ENCODE measurements around the gene EPN2.

DNA sequence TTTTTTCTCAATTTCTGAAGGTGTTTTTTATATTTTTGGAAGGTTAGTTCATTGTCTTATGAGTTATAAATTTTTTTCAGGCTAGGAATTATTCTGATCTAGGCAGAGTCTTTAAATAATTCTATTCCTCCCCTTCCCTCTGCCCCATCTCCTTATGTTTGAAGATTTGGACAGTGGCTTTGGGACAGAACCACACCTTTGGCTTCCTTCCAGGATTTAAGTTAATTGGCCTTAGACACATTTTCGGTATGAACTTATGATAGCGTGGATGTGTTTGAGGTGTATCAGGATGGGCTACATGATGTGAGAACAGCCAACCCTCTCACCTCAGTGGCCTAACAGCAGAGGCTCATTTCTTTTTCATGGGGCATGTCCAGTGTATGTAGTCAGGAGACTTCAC is 24.3 kb downstream of the EPN2 start:
- TF ChIP-seq, protein P1, sequence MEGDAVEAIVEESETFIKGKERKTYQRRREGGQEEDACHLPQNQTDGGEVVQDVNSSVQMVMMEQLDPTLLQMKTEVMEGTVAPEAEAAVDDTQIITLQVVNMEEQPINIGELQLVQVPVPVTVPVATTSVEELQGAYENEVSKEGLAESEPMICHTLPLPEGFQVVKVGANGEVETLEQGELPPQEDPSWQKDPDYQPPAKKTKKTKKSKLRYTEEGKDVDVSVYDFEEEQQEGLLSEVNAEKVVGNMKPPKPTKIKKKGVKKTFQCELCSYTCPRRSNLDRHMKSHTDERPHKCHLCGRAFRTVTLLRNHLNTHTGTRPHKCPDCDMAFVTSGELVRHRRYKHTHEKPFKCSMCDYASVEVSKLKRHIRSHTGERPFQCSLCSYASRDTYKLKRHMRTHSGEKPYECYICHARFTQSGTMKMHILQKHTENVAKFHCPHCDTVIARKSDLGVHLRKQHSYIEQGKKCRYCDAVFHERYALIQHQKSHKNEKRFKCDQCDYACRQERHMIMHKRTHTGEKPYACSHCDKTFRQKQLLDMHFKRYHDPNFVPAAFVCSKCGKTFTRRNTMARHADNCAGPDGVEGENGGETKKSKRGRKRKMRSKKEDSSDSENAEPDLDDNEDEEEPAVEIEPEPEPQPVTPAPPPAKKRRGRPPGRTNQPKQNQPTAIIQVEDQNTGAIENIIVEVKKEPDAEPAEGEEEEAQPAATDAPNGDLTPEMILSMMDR (IDR thresholded peaks at IDR 0.05): no peak
- TF ChIP-seq POLR2A (IDR thresholded peaks at IDR 0.05): no peak

All from adrenal gland (tissue), 5 donors.